ENCODE data around the gene ATP6V1E1. TPM values are rescaled to one million over a fixed set of nuclear protein-coding genes. Genes with fewer than 3 reads are reported as not detected.

The ATP6V1E1 gene
- total and polyA plus RNA-seq, 2 donors (not counting 1 experiment from before 2014, with no cell fraction given) = 182 to 238 TPM

DNA sequence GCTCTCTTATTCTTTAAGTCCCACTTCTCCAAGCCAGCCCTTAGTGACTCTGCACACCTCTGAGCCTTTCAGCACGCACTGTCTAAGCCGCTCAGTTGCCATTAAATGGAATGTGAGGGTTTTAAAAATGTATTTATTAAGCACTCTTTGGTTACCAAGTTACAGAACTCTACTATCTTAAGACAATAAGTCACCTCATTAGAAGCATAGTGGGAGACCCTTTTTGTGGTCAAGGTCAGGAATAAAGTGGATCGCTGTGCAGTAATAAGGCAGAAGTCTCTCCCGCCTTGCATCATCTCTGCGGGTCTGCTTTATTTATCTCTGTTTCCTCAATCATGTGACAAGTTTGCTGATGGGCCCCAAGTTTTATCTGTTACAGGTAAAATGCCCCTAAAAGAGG, 53.4 kb downstream of the ATP6V1E1 start:
- peak in 1 of 2 donors; percentile 33 for DNase-seq (ENCODE audit: low read depth in 2 of 2)
- H3K79me2 ChIP-seq (ENCODE audit: control insufficient read depth, insufficient read depth, low read length) = no peaks in the 10 kb centered on the region
- H3K27me3 ChIP-seq (ENCODE audit: control insufficient read depth, insufficient read depth, low read length) = peaks cover 2% of the 10 kb centered on the region
- H2AFZ ChIP-seq (ENCODE audit: low read length) = no peak overlapping the region
- no peak overlapping the region for H3K4me3 ChIP-seq (replicated peaks in 1 of 4; ENCODE audit: control extremely low read depth in 1 of 4, insufficient read depth in 1 of 4, low read depth in 3 of 4, low read length in 4 of 4)
- no peaks in the 10 kb centered on the region for H3K36me3 ChIP-seq (ENCODE audit: control insufficient read depth, insufficient read depth, low read length)
- no peak overlapping the region for H3K9ac ChIP-seq (ENCODE audit: insufficient read depth, low read length)
- no peaks in the 10 kb centered on the region for H4K20me1 ChIP-seq (ENCODE audit: control insufficient read depth, extremely low read depth, insufficient read depth, low read length)
- no peak overlapping the region for H3K27ac ChIP-seq (ENCODE audit: insufficient read depth, low read length)
- no peaks in the 10 kb centered on the region for H3K9me3 ChIP-seq (ENCODE audit: control insufficient read depth, insufficient read depth, low read depth, low read length)
- H3K4me2 ChIP-seq (ENCODE audit: extremely low read depth, insufficient read depth, low read length) = no peak overlapping the region
- TF ChIP-seq, protein P1, sequence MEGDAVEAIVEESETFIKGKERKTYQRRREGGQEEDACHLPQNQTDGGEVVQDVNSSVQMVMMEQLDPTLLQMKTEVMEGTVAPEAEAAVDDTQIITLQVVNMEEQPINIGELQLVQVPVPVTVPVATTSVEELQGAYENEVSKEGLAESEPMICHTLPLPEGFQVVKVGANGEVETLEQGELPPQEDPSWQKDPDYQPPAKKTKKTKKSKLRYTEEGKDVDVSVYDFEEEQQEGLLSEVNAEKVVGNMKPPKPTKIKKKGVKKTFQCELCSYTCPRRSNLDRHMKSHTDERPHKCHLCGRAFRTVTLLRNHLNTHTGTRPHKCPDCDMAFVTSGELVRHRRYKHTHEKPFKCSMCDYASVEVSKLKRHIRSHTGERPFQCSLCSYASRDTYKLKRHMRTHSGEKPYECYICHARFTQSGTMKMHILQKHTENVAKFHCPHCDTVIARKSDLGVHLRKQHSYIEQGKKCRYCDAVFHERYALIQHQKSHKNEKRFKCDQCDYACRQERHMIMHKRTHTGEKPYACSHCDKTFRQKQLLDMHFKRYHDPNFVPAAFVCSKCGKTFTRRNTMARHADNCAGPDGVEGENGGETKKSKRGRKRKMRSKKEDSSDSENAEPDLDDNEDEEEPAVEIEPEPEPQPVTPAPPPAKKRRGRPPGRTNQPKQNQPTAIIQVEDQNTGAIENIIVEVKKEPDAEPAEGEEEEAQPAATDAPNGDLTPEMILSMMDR (conservative IDR thresholded peaks at IDR 0.05 in 1 of 2, IDR thresholded peaks at IDR 0.05 in 1 of 2; ENCODE audit: low read depth in 1 of 2, low read length in 2 of 2) = no peak
- TF ChIP-seq EZH2 (IDR thresholded peaks at IDR 0.05; ENCODE audit: low read length, missing control alignments) = no peak
- H3K4me1 ChIP-seq (ENCODE audit: control insufficient read depth, extremely low read depth, insufficient read depth, low read length) = peaks cover 3% of the 10 kb centered on the region

DNA sequence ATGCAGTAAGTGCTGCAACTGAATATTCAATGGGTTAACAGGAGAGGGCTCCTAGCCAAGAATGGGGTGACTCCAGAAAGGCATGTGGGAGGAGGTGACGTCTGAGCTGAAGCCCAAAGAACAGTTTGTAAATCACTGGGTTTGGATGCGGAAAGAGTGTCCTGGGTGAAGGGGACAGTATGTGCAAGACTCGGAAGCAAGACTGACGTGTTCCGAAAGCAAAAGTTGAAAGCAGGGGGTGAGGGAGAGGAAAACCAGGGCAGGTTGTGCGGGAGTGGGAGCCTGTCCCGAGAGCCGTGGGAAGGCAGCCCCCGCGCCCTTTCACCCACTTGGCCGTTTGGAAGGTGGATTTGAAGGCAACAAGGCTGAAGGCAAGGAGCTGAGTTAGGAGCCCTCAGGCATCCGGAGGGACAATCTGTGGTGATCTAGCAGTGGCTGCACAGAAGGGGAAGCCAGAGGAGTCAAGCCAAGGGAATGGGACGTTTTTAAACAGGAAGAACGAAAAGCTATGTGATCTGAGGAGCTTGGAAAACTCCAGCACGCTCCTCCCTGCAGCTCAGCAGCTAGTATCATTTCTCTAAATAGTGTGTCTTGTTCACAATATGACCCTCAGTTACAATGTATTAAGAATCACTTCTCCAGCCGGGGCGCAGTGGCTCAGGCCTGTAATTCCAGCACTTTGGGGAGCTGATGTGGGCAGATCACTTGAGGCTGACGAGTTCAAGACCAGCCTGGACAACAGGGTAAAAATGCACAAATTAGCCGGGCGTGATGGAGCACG, 57.5 kb downstream of the ATP6V1E1 start:
- Histone ChIP-seq H3K36me3 (ENCODE audit: control insufficient read depth, insufficient read depth, low read length) (no peaks in the 10 kb centered on the region), H3K4me2 (ENCODE audit: extremely low read depth, insufficient read depth, low read length) (peak overlapping the region; percentile 60), H3K9me3 (ENCODE audit: control insufficient read depth, insufficient read depth, low read depth, low read length) (no peaks in the 10 kb centered on the region), H3K79me2 (ENCODE audit: control insufficient read depth, insufficient read depth, low read length) (no peaks in the 10 kb centered on the region), H3K4me1 (ENCODE audit: control insufficient read depth, extremely low read depth, insufficient read depth, low read length) (peaks cover 8% of the 10 kb centered on the region), H2AFZ (ENCODE audit: low read length) (peak overlapping the region; percentile 47), H3K27me3 (ENCODE audit: control insufficient read depth, insufficient read depth, low read length) (peaks cover 2% of the 10 kb centered on the region), H3K4me3 (replicated peaks in 1 of 4; ENCODE audit: control extremely low read depth in 1 of 4, insufficient read depth in 1 of 4, low read depth in 3 of 4, low read length in 4 of 4) (peak overlapping the region in 2 of 4 experiments; percentile 53 to 59), H3K9ac (ENCODE audit: insufficient read depth, low read length) (no peak overlapping the region), H4K20me1 (ENCODE audit: control insufficient read depth, extremely low read depth, insufficient read depth, low read length) (no peaks in the 10 kb centered on the region), H3K27ac (ENCODE audit: insufficient read depth, low read length) (peak overlapping the region; percentile 58)
- DNase-seq (ENCODE audit: low read depth in 2 of 2) = peak; percentile 81 to 97
- no peak for TF ChIP-seq EZH2 (IDR thresholded peaks at IDR 0.05; ENCODE audit: low read length, missing control alignments)
- TF ChIP-seq, protein P1 (conservative IDR thresholded peaks at IDR 0.05 in 1 of 2, IDR thresholded peaks at IDR 0.05 in 1 of 2; ENCODE audit: low read depth in 1 of 2, low read length in 2 of 2) = no peak

DNA sequence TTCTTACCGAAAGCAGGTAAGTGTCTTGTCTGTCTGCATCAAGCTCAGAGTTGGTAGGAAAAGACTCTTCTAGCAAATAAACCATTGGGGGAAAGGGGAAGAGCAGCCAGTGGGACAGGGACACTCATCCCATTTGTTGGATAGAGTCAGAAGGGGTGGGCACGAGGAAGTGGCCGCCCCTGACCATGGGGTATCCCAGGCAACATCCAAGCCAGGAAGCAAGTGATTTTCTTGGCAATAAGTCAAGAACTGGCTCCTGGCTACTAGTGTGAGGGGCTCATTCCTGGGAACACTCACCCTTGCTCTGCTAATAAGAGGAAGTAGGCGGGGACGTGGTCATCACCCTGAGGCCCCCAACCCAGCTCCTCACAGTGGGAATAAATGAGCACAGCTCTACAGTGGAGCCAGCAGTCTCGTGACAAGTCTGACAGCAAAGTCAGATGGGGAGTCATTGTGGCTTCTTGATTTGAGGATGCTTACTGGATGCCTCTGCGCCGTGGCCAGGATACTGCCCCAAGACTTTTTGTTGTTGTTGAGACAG, 58.5 kb downstream of the ATP6V1E1 start:
- H3K4me2 ChIP-seq (ENCODE audit: extremely low read depth, insufficient read depth, low read length) = peak overlapping the region; percentile 61
- no peak overlapping the region for H3K27ac ChIP-seq (ENCODE audit: insufficient read depth, low read length)
- peaks cover 2% of the 10 kb centered on the region for H3K27me3 ChIP-seq (ENCODE audit: control insufficient read depth, insufficient read depth, low read length)
- no peak overlapping the region for H3K4me3 ChIP-seq (replicated peaks in 1 of 4; ENCODE audit: control extremely low read depth in 1 of 4, insufficient read depth in 1 of 4, low read depth in 3 of 4, low read length in 4 of 4)
- H2AFZ ChIP-seq (ENCODE audit: low read length) = peak overlapping the region; percentile 44
- no peaks in the 10 kb centered on the region for H4K20me1 ChIP-seq (ENCODE audit: control insufficient read depth, extremely low read depth, insufficient read depth, low read length)
- DNase-seq (ENCODE audit: low read depth in 2 of 2) = peak; percentile 39 to 42
- peaks cover 8% of the 10 kb centered on the region for H3K4me1 ChIP-seq (ENCODE audit: control insufficient read depth, extremely low read depth, insufficient read depth, low read length)
- no peak for TF ChIP-seq EZH2 (IDR thresholded peaks at IDR 0.05; ENCODE audit: low read length, missing control alignments)
- TF ChIP-seq, protein P1 (conservative IDR thresholded peaks at IDR 0.05 in 1 of 2, IDR thresholded peaks at IDR 0.05 in 1 of 2; ENCODE audit: low read depth in 1 of 2, low read length in 2 of 2) = no peak
- no peaks in the 10 kb centered on the region for H3K9me3 ChIP-seq (ENCODE audit: control insufficient read depth, insufficient read depth, low read depth, low read length)
- peak overlapping the region; percentile 8 for H3K9ac ChIP-seq (ENCODE audit: insufficient read depth, low read length)
- H3K79me2 ChIP-seq (ENCODE audit: control insufficient read depth, insufficient read depth, low read length) = no peaks in the 10 kb centered on the region
- no peaks in the 10 kb centered on the region for H3K36me3 ChIP-seq (ENCODE audit: control insufficient read depth, insufficient read depth, low read length)

Measured in fibroblast of lung (primary cell).